Hippocampal formation (tissue), 2 donors: ENCODE measurements around the gene ATG9B.

Source experiments
- DNase-seq, 2 donors: peaks; one replicate each; lab custom pipeline; 2025; lab: John Stamatoyannopoulos, UW

The ATG9B gene, protein sequence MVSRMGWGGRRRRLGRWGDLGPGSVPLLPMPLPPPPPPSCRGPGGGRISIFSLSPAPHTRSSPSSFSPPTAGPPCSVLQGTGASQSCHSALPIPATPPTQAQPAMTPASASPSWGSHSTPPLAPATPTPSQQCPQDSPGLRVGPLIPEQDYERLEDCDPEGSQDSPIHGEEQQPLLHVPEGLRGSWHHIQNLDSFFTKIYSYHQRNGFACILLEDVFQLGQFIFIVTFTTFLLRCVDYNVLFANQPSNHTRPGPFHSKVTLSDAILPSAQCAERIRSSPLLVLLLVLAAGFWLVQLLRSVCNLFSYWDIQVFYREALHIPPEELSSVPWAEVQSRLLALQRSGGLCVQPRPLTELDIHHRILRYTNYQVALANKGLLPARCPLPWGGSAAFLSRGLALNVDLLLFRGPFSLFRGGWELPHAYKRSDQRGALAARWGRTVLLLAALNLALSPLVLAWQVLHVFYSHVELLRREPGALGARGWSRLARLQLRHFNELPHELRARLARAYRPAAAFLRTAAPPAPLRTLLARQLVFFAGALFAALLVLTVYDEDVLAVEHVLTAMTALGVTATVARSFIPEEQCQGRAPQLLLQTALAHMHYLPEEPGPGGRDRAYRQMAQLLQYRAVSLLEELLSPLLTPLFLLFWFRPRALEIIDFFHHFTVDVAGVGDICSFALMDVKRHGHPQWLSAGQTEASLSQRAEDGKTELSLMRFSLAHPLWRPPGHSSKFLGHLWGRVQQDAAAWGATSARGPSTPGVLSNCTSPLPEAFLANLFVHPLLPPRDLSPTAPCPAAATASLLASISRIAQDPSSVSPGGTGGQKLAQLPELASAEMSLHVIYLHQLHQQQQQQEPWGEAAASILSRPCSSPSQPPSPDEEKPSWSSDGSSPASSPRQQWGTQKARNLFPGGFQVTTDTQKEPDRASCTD

DNA sequence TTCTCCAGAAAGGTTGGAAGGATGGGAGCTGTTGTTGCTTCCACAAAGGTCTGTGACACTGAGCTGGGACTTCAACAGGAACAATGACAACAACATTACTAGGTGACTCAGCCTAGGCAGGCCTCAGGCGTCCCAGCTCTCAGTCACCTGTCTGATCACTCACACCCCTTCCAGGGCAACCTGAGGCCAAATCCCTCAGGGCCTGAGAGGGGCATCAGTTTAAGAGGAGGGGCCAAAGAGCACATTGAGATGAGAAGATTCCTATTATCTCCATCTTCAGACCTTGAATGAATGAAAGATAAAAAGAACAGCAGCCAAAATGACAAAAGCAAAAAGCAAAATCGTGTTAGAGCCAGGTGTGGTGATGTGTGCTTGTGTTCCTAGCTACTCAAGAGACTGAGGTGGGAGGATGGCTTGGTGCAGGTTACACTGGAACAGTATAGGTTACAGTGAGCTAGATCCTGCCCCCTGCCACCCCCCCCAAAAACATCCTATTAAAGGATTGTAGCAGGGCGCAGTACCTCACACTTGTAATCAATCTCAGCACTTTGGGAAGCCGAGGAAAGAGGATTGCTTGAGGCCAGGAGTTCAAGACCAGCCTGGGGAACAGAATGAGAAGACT, at the start of gene ATG9B:
Gene ATG9B, minus strand, starts transcription at position 60 of the 622 bp plus-strand sequence. CDS start 71 bp downstream, outside the sequence.
- DNase-seq, result no peak

DNA sequence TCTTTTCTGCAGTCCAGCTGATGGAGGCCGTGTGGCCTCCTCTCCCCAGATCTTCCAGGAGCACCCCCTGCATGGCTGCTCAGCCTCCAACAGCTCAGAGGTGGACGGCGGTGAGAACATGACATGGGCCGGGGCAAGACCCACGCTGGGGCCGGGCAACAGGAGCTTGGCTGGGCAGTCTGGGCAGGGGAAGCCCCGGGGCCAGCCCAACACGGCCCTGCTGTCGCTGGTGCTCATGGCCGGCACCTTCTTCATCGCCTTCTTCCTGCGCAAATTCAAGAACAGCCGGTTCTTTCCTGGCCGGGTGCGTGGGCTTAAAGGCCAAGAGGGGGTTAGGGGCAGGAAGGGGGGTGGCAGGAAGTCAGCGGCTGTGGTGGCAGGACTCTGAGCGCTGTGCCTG, 49.7 kb upstream of the ATG9B start:
- DNase-seq, result no peak

DNA sequence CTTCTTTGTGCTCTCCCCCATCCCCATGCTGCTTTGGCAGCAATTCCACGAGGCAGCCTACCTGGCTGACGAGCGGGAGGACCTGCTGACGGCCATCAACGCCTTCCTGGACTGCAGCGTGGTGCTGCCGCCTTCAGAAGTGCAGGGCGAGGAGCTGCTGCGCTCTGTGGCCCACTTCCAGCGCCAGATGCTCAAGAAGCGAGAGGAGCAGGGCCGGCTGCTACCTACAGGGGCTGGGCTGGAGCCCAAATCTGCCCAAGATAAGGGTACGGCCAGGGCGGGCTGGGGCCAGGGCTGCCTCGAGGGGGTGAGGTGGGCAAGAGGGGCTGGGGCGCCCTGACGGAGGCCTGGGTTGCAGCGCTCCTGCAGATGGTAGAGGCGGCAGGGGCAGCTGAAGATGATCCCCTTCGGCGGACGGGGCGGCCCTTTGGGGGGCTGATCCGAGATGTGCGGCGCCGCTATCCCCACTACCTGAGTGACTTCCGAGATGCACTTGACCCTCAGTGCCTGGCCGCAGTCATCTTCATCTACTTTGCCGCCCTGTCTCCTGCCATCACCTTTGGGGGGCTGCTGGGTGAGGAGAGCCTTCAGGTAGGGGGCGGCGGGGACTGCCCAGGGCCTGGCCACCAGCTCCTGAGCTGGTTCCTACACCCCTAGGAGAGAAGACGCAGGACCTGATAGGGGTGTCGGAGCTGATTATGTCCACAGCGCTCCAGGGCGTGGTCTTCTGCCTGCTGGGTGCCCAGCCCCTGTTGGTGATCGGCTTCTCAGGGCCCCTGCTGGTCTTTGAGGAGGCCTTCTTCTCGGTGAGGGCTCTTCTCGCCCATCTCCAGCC, 47.0 kb upstream of the ATG9B start:
- no peak for DNase-seq

DNA sequence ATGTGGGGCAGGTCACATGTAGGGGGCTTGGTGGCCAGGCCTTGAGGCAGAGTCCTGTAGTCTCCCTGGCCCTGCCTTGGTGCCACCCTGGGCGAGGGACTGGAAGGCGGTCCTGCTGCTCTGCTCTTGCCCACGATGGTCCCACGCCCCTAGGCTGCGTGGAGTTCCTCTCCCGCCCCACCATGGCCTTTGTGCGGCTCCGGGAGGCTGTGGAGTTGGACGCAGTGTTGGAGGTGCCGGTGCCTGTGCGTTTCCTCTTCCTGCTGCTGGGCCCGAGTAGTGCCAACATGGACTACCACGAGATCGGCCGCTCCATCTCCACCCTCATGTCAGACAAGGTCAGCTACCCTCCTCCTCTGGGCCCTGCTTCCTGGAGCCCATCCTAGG, 46.3 kb upstream of the ATG9B start:
- DNase-seq, result no peak

DNA sequence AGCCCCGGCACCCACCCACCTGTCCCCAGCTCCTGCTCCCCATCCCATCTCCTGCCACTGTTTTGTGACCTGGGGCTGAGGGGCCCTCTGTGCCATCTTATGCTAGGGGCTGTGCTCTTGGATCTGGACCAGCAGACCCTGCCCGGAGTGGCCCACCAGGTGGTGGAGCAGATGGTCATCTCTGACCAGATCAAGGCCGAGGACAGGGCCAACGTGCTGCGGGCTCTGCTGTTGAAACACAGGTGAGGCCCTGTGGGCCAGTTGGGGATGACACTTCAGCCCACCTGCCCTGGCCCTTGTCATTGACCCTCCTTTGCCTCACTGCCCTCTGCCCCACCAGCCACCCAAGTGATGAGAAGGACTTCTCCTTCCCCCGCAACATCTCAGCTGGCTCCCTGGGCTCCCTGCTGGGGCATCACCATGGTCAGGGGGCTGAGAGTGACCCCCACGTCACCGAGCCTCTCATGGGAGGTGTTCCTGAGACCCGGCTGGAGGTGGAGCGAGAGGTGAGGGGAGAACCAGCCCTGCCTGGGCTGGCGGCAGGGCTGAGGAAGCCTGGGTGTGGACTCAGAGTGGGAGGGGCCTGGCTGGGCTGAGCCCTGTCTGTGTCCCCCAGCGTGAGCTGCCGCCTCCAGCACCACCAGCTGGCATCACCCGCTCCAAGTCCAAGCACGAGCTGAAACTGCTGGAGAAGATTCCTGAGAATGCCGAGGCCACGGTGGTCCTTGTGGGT, 45.7 kb upstream of the ATG9B start:
- DNase-seq, result no peak

DNA sequence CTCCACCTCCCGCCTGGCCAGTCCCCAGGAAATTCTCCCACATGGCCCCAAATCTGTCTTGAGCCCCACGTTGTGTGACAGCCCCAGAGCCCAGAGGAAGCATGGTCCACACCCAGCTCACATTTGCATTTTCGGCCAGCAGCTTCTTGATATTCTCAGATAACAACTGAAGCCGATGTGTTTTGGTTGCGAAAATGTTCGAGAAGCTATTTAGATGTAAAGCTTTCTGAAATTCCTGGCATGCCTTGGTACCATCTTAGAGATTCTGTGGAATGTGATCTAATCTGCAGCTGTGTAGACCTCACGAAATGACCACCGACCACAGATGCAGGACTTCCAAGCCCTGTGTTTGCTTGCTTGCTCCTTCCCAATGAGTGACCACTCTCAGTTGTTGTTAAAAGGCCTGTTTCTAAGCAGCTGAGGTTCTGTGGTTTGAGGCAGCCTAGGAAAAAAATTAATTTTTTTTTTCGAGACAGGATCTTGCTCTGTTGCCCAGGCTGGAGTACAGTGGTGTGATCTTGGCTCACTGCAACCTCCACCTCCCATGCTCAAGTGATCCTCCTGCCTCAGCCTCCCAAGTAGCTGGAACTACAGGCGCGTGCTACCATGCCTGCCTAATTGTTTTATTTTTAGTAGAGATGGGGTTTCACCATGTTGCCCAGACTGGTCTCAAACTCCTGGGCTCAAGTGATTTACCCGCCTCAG, 43.9 kb upstream of the ATG9B start:
- DNase-seq, result no peak

DNA sequence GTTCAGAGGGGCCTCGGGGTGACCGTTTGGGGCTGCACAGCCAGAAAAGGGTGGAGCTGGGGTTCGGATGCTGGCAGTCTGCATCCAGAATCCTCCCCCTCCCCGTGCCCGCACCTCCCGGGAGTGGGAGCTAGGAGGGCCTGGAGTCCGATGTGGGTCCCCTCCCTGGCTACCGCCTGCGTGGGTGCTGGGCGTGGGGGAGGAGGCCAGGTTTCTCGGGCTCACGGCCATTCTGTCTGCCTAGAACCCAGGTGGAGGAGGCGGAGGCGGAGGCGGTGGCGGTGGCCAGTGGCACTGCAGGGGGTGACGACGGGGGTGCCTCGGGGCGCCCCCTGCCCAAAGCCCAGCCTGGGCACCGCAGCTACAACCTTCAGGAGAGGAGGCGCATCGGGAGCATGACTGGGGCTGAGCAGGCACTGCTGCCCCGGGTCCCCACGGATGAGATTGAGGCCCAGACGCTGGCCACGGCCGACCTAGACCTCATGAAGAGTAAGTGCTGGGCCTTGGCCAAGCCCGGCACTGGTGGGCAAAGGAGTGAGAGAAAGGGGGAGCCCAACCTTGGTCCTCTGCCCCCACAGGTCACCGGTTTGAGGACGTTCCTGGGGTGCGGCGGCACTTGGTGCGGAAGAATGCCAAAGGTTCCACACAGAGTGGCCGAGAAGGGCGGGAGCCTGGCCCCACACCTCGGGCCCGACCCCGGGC, 42.1 kb upstream of the ATG9B start:
- DNase-seq, result no peak

DNA sequence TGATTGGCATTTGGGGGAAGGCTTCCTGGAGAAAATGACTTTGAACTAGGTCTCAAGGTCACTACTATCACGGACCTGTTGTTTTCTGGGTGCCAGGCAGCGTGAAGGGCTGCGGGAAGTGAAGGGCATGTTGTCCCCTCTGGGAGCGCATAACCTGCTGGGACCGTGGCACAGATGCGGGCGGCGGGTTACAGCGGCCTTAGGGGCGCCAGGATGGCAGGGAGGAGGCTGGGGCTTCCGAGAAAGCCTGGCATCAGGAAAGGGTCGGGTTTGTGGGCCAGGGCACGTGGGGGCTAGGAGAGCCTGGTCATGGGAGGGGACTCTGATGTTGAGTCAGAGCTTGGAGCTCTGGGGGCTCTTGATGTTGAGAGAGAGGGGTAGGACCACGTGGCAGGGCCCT, 41.2 kb upstream of the ATG9B start:
- no peak for DNase-seq

DNA sequence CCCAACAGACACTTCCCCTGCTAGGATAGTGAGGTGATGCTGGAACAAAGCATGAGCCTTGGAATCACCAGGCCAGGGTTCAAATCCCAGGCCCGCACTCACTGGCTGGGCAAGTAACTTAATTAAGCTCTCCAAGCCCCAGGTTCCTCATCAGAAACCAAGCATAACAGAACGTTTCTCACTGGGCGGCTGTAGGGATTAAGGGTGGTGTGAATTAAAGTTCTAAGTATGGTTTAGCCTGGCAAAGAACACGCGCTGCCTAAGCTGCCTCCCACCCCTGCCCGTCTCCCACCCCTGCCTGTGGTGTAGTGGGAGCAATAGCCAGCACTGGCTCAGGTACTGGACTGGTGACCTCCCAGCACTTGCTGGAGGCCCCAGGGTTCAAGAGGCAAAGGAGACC, 40.7 kb upstream of the ATG9B start:
- no peak for DNase-seq

DNA sequence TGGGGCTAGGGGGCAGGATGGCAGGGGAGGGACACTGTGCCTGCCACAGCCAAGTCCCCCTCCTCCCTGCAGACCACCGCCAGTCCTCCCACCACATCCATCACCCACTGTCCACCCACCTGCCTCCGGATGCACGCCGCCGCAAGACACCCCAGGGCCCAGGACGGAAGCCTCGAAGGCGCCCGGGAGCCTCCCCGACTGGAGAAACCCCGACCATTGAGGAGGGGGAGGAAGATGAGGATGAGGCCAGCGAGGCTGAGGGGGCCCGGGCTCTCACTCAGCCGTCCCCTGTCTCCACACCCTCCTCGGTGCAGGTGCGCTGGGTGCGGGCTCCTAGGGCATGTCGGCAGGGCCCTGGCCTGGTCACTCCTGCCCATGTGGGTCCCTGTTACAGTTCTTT, 40.2 kb upstream of the ATG9B start:
- no peak for DNase-seq

DNA sequence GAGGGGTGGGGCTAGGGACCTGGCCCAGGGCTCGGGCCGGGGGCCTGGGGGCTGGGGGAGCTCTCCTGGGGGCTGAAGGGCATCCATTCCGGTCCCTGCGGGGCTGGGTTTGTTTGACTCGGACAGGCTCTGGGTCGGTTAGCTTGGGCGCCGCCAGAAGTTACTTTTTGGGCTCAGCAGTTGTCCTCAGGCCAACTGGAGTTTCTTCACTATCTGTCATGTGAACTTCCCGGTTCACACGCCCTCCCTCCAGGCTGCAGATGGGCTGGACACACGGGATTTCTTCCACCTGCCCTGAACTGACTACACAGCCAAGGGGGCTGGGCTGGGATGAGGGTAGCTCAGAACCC, 38.9 kb upstream of the ATG9B start:
- DNase-seq, result no peak

DNA sequence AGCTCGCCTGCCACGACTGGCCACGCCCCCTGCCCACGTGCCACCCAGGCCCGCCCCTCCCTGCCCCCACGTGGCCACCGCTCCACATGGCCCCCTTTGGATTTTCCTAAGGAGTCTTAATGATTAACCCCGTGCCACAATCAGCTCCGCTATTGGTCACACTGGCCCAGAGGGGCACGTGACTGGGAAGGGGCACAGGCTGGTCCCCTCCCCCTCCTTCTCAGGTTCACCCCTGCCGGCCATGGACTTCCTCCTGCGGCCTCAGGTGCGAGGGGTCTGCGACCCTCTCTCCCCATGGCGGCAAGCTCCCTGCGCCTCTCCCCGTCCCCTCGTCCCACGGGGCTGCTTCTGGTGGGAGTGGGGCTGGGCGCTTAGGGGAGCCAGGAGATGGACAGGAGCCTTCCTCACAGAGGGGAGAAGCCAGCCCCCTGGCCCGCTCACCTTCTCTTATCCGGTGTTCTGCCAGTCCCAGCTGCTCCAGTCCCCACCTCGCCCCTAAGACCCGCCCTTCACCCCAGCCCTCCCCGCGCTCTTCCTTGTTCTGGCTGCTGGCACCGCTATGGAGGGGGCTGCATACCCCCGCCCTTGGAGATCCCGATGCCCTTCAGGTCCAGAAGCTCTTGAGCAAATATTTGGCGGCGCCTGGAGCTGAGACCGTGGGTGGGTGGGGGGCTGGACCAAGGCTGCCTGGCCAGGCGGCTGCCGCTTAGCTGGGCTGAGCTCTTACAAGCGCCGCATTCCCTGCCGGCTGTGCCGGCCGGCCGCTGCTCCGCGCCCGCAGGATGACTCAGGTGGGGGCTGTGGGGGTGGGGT, 38.3 kb upstream of the ATG9B start:
- DNase-seq, result no peak

DNA sequence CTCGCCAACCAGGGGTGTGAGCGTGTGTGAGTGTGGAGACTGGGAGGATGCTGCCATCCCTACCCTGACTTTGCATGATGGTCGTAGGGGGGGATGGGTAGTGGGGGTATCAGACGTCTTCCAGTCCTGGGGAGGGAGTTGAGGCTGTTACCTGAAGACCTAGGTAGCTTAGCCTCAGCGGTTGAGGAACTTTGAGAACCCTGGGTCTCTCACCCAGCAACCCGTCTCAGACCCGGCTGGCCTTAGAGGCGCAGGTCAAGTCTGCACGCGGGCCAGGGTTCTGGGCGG, 37.8 kb upstream of the ATG9B start:
- DNase-seq, result no peak

DNA sequence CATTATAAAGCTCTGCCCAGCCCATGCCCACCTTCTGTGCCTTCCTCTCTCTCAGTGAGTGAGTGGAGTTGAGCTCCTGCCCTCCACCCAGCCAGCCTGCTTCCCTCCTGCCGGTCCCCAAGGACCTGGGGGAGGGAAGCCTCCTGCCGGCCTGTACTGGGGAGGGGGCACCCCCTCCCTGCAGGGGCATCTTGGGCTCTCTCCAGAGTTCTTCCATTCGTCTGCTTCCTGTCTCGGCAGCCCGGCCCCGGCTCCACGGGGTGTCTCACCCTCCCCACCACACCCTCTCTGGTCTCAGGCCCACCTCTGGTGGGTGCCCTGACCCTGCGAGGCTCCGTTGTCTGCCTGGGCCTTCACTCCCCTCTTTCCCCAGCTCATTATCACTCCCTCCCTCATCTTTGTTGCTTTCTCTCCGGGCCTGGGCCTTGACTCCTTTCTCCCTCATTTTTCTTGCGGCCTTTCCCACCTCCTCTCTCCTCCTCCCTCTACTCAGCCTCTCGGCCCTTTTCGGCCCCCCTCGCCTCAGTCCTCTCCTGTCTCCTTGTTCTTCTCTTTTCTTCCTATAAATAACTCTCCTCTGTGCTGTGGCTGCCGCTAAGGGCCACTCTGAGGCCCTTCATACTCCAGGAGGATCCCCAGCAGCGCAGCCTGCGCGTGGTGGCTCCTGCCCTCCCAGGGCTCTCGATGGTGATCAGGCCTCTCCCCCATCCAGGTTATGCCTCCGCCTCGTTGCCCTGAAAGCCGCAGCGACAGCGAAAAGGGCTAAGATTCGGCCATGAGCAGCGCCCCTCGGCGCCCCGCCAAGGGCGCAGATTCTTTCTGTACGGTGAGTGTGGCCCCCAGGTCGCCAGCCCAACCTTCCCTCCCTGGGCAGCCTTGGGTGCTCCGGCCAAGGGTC, 37.2 kb upstream of the ATG9B start:
- DNase-seq, result no peak

DNA sequence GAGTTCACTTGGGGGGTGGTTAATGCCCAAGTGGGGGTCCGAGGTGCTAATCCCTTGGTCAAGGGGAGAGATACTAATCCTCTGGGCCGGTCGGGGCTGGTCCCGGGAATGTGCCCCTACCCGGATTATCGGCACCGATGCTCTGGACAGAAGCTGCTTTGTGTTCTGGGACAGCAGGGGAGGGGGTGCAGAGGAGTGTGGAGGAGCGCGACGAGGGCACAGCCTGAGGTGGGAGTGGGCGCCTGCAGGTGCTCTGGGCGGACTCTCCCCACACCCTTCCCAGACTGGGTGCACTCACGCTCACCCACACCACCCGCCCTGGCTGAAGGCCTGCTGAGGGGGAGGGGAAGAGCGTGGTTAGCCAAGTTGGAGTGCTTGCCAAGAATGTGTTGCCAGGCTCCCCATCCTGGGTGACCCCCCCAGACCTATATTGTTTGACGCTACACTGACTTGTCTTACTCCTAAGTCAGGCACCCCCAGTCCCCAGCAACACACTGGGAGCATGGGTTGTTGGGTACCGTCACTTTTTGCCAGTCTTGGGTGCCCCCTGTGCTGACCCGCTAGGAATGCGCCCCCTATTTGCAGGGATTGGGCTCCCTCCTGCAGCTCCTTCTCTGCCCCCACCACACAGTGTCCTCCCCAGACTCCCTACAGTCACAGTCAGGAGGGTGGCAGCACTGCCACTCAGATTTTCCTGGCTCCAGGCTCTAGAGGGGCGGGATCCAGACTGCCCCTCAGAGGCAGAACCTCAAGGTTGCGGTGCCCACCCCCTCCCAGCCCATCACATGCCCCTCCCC, 36.3 kb upstream of the ATG9B start:
- peak in 1 of 2 donors; percentile 56 for DNase-seq

DNA sequence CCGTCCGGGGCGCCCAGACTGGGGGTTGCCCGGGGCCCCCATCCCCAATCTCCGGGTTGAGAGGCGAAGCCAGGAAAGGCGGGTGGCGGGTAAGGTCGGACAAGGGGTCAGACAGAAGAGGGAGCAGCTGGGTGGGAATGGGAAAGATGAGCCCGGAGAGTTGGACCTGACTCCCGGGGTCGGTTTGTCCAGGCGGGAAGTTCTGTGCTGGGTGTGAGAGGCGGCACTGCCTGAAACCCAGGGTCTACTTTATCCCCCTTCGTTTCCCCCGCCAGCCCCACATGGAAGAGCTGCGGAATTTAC, 35.8 kb upstream of the ATG9B start:
- DNase-seq, result no peak

DNA sequence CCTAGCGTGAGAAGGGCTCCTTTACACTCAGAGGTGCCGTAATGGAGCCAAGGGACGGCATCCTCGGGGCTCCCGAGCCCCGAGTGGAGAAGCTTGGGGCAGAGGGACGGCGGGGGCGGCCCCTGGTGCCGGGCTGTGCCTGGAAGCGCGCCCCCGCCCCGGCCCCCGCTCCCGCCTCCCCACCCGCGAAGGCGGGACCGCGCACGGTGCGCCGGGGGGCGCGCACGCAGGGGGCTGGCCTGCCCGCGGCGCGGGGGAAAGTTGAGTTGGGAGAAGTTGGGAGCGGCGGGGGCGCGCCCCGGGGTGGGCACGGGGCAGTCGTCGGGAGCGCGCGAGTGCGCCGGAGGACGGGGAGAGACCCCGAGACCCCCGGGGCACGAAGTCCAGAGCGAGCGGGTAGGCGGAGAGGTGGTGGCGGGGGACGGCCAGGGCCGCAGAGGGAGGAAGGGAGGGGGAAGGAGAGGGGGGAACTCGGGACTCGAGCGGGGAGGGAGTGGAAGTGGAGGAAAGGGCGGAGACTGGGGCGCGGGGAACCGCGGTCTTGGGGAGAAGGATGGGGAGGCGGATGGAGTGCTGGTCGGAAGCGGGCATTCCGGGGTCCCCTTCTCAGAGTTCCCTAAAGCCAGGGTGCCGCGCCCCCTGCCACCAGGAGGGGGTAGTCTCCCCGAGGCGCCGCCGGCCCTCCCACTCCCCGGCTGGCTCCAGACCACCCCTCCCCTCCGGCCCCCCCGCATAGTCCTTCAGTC, 35.2 kb upstream of the ATG9B start, which contains the start of gene SLC4A2:
Gene SLC4A2, plus strand, starts transcription at position 223 of the 746 bp plus-strand sequence. CDS start 2,399 bp downstream, outside the sequence.
- peak; percentile 84 to 86 for DNase-seq
